GM15510 (cell line): Measurements from ENCODE around the gene CEP70.

Experiments
- POLR2A ChIP-seq: IDR thresholded peaks from 3 replicates; pipeline ENCODE4 v1.6.1; 2011; ENCODE audit warnings: borderline replicate concordance; ENCODE audit not compliant: insufficient read length; ENCODE audit errors: extremely low read depth

CEP70 gene

GRCh38 chr3:138477120-138477519 is 116.9 kb downstream of the CEP70 start:
- no peak for TF ChIP-seq POLR2A

GRCh38 chr3:138476526-138476925 is 117.5 kb downstream of the CEP70 start:
- TF ChIP-seq POLR2A, result no peak

GRCh38 chr3:138474163-138474562 is 119.9 kb downstream of the CEP70 start:
- no peak for TF ChIP-seq POLR2A

DNA sequence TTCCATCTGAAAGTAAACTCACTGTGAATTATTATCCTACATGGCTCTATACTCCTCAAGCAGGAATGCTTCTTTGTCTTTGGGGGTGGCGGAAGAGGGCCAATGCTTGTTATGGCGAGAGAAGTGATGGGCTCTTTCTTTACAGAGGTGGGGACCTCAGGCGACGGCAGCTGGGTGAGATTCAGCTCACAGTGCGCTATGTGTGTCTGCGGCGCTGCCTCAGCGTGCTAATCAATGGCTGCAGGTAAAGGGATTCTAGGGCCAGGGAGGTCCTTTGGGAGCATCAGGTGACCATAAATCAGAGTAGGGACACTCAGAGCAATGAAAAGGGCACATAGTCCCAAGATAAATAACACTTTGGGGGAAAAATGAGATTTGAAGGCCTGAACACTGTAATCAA is 120.7 kb downstream of the CEP70 start:
- no peak for TF ChIP-seq POLR2A

DNA sequence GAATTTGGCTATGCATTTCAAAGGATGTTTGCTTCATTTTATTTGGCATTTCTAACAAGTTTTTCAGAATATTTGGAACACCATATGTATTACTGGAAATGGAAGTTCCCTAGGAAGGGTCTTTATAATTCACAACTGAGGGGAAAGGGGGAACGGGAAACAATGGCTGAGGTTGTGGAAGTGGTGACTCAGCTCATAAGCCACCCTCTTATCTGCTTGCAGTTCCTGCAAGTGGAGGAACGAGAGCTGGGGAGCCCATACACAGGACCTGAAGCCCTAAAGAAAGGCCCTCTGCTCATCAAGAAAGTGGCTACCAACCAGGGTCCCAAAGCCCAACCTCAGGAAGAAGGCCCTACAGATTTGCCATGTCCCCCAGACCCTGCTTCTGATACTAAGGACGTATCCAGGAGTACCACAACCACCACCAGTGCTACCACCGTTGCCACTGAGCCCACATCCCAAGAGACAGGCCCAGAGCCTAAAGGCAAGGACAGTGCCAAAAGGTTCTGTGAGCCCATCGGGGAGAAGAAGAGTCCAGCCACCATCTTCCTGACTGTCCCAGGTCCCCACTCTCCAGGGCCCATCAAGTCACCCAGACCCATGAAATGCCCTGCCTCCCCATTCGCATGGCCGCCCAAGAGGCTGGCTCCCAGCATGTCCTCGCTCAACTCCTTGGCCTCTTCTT is 121.8 kb downstream of the CEP70 start:
- no peak for TF ChIP-seq POLR2A

GRCh38 chr3:138471481-138471880 is 122.6 kb downstream of the CEP70 start:
- no peak for TF ChIP-seq POLR2A

- TF ChIP-seq POLR2A, result no peak
Observed at GRCh38 chr3:138470687-138471086, 123.4 kb downstream of the CEP70 start.

- TF ChIP-seq POLR2A, result no peak
Observed at GRCh38 chr3:138469874-138470273, 124.2 kb downstream of the CEP70 start.

- no peak for TF ChIP-seq POLR2A
Observed at GRCh38 chr3:138468886-138469285, 125.2 kb downstream of the CEP70 start.

DNA sequence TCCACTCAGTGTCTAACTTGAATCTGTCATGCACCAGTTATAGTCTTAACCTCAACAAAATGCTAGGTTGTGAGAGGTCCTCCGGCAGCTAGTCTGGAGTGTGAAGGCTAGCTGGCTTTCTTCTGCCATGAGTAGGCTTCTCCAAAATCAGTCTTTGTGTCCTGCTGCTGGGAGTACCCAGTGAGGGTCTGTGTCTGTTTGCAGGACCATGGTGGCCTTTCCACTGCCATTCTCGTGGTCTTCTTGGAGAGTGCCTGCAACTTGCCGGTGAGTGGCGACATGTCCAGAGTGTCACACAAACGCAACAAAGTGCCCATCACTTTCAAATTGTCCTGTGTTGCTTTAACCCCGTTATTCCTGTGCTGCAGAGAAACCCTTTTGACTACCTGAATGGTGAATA is 125.6 kb downstream of the CEP70 start:
- no peak for TF ChIP-seq POLR2A

DNA sequence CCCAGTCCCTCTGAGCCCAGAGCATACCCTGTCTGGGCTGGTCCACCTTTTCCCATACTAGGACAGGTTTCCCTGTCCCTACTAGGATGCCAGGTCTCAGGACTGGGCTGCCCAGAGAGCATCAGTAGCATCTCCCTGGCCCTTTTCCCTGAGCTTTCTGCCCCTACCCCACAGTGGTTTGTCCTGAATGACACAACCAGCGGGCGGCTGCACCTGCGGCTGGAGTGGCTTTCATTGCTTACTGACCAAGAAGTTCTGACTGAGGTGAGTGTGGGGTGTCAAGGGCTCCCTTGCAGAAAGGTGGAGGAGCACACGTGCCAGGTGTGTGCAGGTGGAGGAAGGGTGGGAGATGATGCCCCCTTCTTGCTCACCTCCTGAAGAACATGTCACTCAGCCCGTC is 126.1 kb downstream of the CEP70 start:
- TF ChIP-seq POLR2A, result no peak

DNA sequence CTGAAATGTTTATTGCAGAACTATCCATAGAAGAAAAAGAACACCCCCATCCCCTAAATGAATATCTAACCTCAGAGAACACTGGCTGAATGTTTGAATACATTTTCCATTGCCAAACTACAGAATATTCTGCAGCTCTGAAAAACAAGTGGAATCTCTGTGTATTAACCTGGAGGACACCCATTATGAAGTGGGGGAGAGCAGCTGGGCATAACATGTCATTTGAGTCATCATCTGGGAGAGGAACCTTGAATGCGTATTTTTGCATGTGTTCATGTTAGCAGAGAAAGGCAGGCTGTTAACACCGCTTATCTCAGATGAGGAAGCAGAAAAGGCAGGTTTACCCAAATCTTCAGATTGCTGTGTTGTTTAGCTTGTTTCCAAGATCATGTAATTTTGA is 128.1 kb downstream of the CEP70 start:
- no peak for TF ChIP-seq POLR2A

- no peak for TF ChIP-seq POLR2A
Observed at GRCh38 chr3:138465451-138465850, 128.6 kb downstream of the CEP70 start.

DNA sequence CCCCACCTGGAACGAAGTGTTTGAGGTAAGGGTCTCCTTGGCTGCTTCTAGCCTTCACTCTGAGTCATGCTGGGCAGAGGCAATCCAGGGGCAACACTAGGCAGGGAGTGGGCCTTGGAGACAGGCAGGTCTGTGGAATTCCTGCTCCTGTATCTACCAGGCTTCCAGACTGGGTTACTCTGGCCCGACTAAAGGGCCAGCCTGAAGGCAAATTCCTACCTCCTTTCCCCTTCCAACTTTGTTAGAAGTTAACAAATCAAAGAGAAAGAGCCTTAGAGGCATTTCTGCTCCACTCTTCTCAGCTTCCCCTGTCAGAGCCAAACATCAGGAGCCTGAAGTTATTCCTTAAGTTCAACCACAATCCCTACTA is 129.6 kb downstream of the CEP70 start:
- TF ChIP-seq POLR2A, result no peak

- TF ChIP-seq POLR2A, result no peak
Observed at GRCh38 chr3:138463724-138464490, 130.2 kb downstream of the CEP70 start.

- no peak for TF ChIP-seq POLR2A
Observed at GRCh38 chr3:138461896-138462295, 132.2 kb downstream of the CEP70 start.
